ENCODE measurements around the gene IGSF8.
"Not testable (repeated sequence)": the region's sequence is repeated elsewhere in the genome, so short reads cannot be mapped to it uniquely, and the experiment has no call there.

IGSF8 gene

GRCh38 chr1:160050619-160051018 lies 47.8 kb downstream of the IGSF8 start:
- no peak for TF ChIP-seq CTCF (IDR thresholded peaks at IDR 0.05; ENCODE audit: low read depth, low read length)

GRCh38 chr1:160050182-160050581 lies 48.2 kb downstream of the IGSF8 start:
- DNase-seq (ENCODE audit: extremely low read depth, low read depth): not testable (repeated sequence)

More at GRCh38 chr1:160050619-160051018, 47.8 kb downstream of the IGSF8 start:
- DNase-seq (ENCODE audit: extremely low read depth, low read depth): no peak

GRCh38 chr1:160049101-160049500 lies 49.3 kb downstream of the IGSF8 start:
- no peak for TF ChIP-seq CTCF (IDR thresholded peaks at IDR 0.05; ENCODE audit: low read depth, low read length)
- no peak for DNase-seq (ENCODE audit: extremely low read depth, low read depth)

GRCh38 chr1:160048335-160048734 lies 50.1 kb downstream of the IGSF8 start:
- no peak for TF ChIP-seq CTCF (IDR thresholded peaks at IDR 0.05; ENCODE audit: low read depth, low read length)
- no peak for DNase-seq (ENCODE audit: extremely low read depth, low read depth)

GRCh38 chr1:160047111-160047991 lies 51.1 kb downstream of the IGSF8 start:
- no peak for DNase-seq (ENCODE audit: extremely low read depth, low read depth)
- no peak for TF ChIP-seq CTCF (IDR thresholded peaks at IDR 0.05; ENCODE audit: low read depth, low read length)

GRCh38 chr1:160046494-160047110 lies 51.8 kb downstream of the IGSF8 start:
- no peak for DNase-seq (ENCODE audit: extremely low read depth, low read depth)
- peak; percentile 49 for TF ChIP-seq CTCF (IDR thresholded peaks at IDR 0.05; ENCODE audit: low read depth, low read length)

GRCh38 chr1:160045653-160046052 lies 52.8 kb downstream of the IGSF8 start:
- no peak for TF ChIP-seq CTCF (IDR thresholded peaks at IDR 0.05; ENCODE audit: low read depth, low read length)

More at GRCh38 chr1:160045653-160046052, 52.8 kb downstream of the IGSF8 start:
- DNase-seq (ENCODE audit: extremely low read depth, low read depth): no peak

Data from AG09319 (cell line).